RWPE1 (cell line): ENCODE data around the gene TMIGD1.

Experiments used
- CTCF ChIA-PET: fragments of 350-600 bp; sonication (Branson Sonifier 250); formaldehyde crosslinking; extraction: SDS; loops from one replicate; lab custom pipeline; 2021; lab: Yijun Ruan, JAX
- POLR2A ChIA-PET: fragments of 400-600 bp; formaldehyde crosslinking; extraction: SDS; loops from one replicate; lab custom pipeline; 2020; ENCODE audit warnings: antibody characterized with exemption; ENCODE audit not compliant: low non-redundant PET; lab: Yijun Ruan, JAX
- DNase-seq: peaks from one replicate; pipeline ENCODE4 v3.0.0; 2012; ENCODE audit warnings: low spot score
- H3K27ac ChIP-seq: fragments of 450-650 bp; 2 replicates; pipeline ENCODE4 v1.5.1; 2017
- TF ChIP-seq, protein P1 (sequence below): fragments of 450-650 bp; conservative IDR thresholded peaks from 2 replicates; pipeline ENCODE4 v1.5.1; 2017; ENCODE audit warnings: low read depth, mild to moderate bottlenecking

TMIGD1 gene

GRCh38 chr17:30274887-30275286 is 59.0 kb downstream of the TMIGD1 start:
- POLR2A ChIA-PET: no interaction called here
- TF ChIP-seq, protein P1, sequence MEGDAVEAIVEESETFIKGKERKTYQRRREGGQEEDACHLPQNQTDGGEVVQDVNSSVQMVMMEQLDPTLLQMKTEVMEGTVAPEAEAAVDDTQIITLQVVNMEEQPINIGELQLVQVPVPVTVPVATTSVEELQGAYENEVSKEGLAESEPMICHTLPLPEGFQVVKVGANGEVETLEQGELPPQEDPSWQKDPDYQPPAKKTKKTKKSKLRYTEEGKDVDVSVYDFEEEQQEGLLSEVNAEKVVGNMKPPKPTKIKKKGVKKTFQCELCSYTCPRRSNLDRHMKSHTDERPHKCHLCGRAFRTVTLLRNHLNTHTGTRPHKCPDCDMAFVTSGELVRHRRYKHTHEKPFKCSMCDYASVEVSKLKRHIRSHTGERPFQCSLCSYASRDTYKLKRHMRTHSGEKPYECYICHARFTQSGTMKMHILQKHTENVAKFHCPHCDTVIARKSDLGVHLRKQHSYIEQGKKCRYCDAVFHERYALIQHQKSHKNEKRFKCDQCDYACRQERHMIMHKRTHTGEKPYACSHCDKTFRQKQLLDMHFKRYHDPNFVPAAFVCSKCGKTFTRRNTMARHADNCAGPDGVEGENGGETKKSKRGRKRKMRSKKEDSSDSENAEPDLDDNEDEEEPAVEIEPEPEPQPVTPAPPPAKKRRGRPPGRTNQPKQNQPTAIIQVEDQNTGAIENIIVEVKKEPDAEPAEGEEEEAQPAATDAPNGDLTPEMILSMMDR: no peak
- no peak overlapping the region for H3K27ac ChIP-seq
- no peak for DNase-seq
- CTCF ChIA-PET: interaction anchor here (0.8 kb wide), 1 partner anchor 103 kb away, joined by 3 read pairs; no protein-coding TSS in a partner anchor

DNA sequence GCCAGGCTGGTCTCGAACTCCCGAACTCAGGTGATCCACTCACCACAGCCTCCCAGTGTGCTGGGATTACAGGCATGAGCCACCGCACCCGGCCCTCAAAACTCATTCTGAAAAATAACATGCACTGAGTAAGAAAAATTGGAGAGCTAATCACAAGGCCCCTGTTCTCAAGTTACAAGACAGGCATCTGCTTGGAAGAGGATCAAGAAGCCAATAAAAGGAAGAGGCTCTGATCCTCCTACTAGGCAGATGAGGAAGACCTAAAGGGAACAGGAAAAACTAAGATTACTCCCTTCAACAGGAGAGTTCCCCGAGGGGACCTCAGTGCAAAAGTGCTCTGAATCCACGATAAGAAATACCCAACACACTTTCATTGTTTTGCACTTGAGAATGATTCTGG is 60.5 kb downstream of the TMIGD1 start:
- ChIA-PET CTCF (no interaction called here), POLR2A (no interaction called here)
- TF ChIP-seq, protein P1: no peak
- H3K27ac ChIP-seq: no peak overlapping the region
- DNase-seq: no peak

DNA sequence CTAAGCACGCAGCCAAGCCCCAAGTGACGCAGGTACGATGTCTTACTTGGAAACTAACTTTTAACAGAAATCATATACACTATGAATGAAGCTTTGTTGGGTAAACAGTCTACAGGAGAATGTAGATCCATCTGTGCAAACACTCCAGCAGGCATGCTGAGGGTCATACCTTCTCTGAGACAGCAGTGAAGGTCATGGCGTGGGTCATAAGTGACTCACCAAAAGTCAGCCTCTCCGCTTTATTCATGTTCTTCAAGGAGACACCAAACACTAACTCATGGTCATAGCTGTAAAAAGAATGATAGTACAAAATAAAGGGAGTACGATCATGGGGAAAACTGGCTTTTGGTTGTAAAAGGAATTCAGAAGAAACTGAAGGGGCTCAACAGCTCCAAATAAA is 62.8 kb downstream of the TMIGD1 start:
- H3K27ac ChIP-seq: no peak overlapping the region
- DNase-seq: no peak
- CTCF ChIA-PET: interaction anchor here (0.9 kb wide), 1 partner anchor 65 kb away, joined by 3 read pairs; no protein-coding TSS in a partner anchor
- POLR2A ChIA-PET: no interaction called here
- TF ChIP-seq, protein P1: no peak

DNA sequence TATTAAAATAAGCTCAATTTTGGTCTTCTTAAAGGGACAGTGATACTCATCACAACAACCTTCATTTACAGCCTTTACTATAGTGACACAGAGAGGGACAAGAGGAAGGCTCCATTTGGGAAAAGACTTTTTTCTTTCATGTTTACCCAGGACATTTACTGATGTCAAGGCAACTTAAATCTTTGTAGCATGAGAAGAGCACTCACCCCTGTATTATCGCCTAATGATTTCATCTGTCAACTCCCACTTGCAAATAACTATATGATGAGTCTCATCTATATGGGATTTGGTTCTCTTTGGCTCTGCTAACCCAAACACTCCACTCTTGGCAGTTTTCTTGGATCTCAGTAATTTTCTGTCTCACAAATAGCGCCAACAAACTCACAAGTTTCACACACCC is 66.2 kb downstream of the TMIGD1 start:
- ChIA-PET CTCF (interaction anchor here (0.7 kb wide), 1 partner anchor 73 kb away, joined by 4 read pairs; no protein-coding TSS in a partner anchor), POLR2A (no interaction called here)
- H3K27ac ChIP-seq: no peak overlapping the region
- TF ChIP-seq, protein P1: no peak
- no peak for DNase-seq
